ENCODE data around the gene TMBIM6. TPM values are rescaled to one million over a fixed set of nuclear protein-coding genes. Genes with fewer than 3 reads are reported as not detected.

The TMBIM6 gene
- total and polyA plus RNA-seq, 9 of the 15 experiments (the other 6 are each of a cell fraction or from before 2014, with no cell fraction given), result 147 to 1,288 (median 352) TPM

GRCh38 chr12:49740930-49741881, at the start of gene TMBIM6 (continued):
- peak; percentile 60 for TF ChIP-seq JUND (IDR thresholded peaks at IDR 0.05; ENCODE audit: borderline replicate concordance, low read depth, low read length)
- peak; percentile 45; the same call in 1 of the 3 replicates for TF ChIP-seq JUND (tag; IDR thresholded peaks at IDR 0.05; ENCODE audit: borderline replicate concordance, low read depth, low read length)
- peak; percentile 88; the same call in 1 of the 2 replicates for TF ChIP-seq MTA3 (IDR thresholded peaks at IDR 0.05; ENCODE audit: borderline replicate concordance)
- no peak; the same call in 1 of the 2 replicates for TF ChIP-seq CBFB (CRISPR knock-in tag; IDR thresholded peaks at IDR 0.05)
- peak; percentile 67 for TF ChIP-seq CREM (IDR thresholded peaks at IDR 0.05; ENCODE audit: low read depth)
- TF ChIP-seq SPI1 (IDR thresholded peaks at IDR 0.05; ENCODE audit: borderline replicate concordance, low read depth, low read length), result peak; percentile 94
- TF ChIP-seq ZFX (CRISPR knock-in tag; IDR thresholded peaks at IDR 0.05), result peak; percentile 98
- peak; percentile 93 for TF ChIP-seq GABPB1 (CRISPR knock-in tag; IDR thresholded peaks at IDR 0.05)
- TF ChIP-seq RCOR1 (IDR thresholded peaks at IDR 0.05; ENCODE audit: borderline replicate concordance in 1 of 2, low read depth in 2 of 2, low read length in 2 of 2), result peak in 1 of 2 experiments; percentile 58; a peak in 1 of 4 replicates
- TF ChIP-seq ADNP (tag; IDR thresholded peaks at IDR 0.05), result no peak
- no peak for TF ChIP-seq MCM5 (IDR thresholded peaks at IDR 0.05; ENCODE audit: low read depth)
- no peak for TF ChIP-seq ID3 (CRISPR knock-in tag; IDR thresholded peaks at IDR 0.05)
- TF ChIP-seq ID3 (tag; IDR thresholded peaks at IDR 0.05), result no peak
- peak; percentile 97 for TF ChIP-seq THAP12 (CRISPR knock-in tag; IDR thresholded peaks at IDR 0.05)
- TF ChIP-seq ATF2 (CRISPR knock-in tag; IDR thresholded peaks at IDR 0.05), result no peak
- no peak for TF ChIP-seq HDGF (IDR thresholded peaks at IDR 0.05)
- peak in 1 of 2 experiments; percentile 4 for TF ChIP-seq E2F6 (IDR thresholded peaks at IDR 0.05; ENCODE audit: borderline replicate concordance in 1 of 2, extremely low read depth in 1 of 2, insufficient read depth in 1 of 2, insufficient read length in 1 of 2, low read depth in 1 of 2, low read length in 1 of 2, poor library complexity in 1 of 2, severe bottlenecking in 1 of 2)
- TF ChIP-seq POLR2B (IDR thresholded peaks at IDR 0.05; ENCODE audit: low read depth, partially characterized antibody), result peak; percentile 100
- TF ChIP-seq ILK (tag; IDR thresholded peaks at IDR 0.05; ENCODE audit: borderline replicate concordance, low read depth), result no peak
- no peak for TF ChIP-seq PTTG1 (tag; IDR thresholded peaks at IDR 0.05; ENCODE audit: low read depth)
- TF ChIP-seq PHB2 (IDR thresholded peaks at IDR 0.05; ENCODE audit: low read depth), result no peak
- TF ChIP-seq NCOA4 (IDR thresholded peaks at IDR 0.05; ENCODE audit: partially characterized antibody), result no peak
- no peak for TF ChIP-seq SLC30A9 (CRISPR knock-in tag; IDR thresholded peaks at IDR 0.05)

Data from K562 (cell line).